CD14-positive monocyte (primary cell): Measurements from ENCODE around the gene GLP1R. TPM values are rescaled to one million over a fixed set of nuclear protein-coding genes. Genes with fewer than 3 reads are reported as not detected.

Experiments used
- DNase-seq, 3 donors: peaks; one replicate each; pipeline ENCODE4 v3.0.0-alpha.2; 2011 to 2022
- H2AFZ ChIP-seq: 2 replicates; pipeline ENCODE4 v1.6.0; 2012; ENCODE audit warnings: mild to moderate bottlenecking, low read depth, low read length, inconsistent platforms; ENCODE audit not compliant: insufficient read depth, poor library complexity, severe bottlenecking
- H3K27ac ChIP-seq, 2 donors: 1 replicate in 1 of 2; 2 replicates in 1 of 2; pipeline ENCODE4 v1.5.1; 2012 to 2013; ENCODE audit warnings: low read length in 2 of 2, control low read depth in 1 of 2, inconsistent platforms in 1 of 2, low read depth in 1 of 2, mild to moderate bottlenecking in 1 of 2
- H3K27me3 ChIP-seq, 2 donors: one replicate each; pipeline versions ENCODE4 v1.6.0 to v1.6.1; 2011 to 2013; ENCODE audit warnings: low read length in 2 of 2; ENCODE audit not compliant: control insufficient read depth in 2 of 2, insufficient read depth in 2 of 2
- H3K36me3 ChIP-seq, 2 donors: replicated peaks in 1 of 2; 1 replicate in 1 of 2; 2 replicates in 1 of 2; pipeline versions ENCODE4 v1.5.1 to v1.6.1; 2012 to 2013; ENCODE audit warnings: low read length in 2 of 2, control low read depth in 1 of 2, inconsistent platforms in 1 of 2, mild to moderate bottlenecking in 1 of 2; ENCODE audit not compliant: insufficient read depth in 2 of 2, control insufficient read depth in 1 of 2
- H3K4me1 ChIP-seq, 2 donors: 1 replicate in 1 of 2; 2 replicates in 1 of 2; pipeline versions ENCODE4 v1.5.1 to v1.6.1; 2012 to 2013; ENCODE audit warnings: low read length in 2 of 2, control low read depth in 1 of 2, inconsistent platforms in 1 of 2, mild to moderate bottlenecking in 1 of 2, moderate library complexity in 1 of 2; ENCODE audit not compliant: insufficient read depth in 2 of 2, control insufficient read depth in 1 of 2
- H3K4me2 ChIP-seq: replicated peaks from 2 replicates; pipeline ENCODE3; 2012; ENCODE audit warnings: low read length, moderate library complexity, mild to moderate bottlenecking; ENCODE audit not compliant: poor library complexity, severe bottlenecking; ENCODE audit errors: extremely low read depth
- H3K4me3 ChIP-seq, 3 experiments: fragments of 200-600 bp in 1 of 3; sonication (generic) in 1 of 3; replicated peaks in 1 of 3; 1 replicate in 2 of 3; 2 replicates in 1 of 3; pipeline ENCODE4 v1.5.1; 2011 to 2013; ENCODE audit warnings: low read length in 3 of 3, mild to moderate bottlenecking in 3 of 3, control low read depth in 2 of 3, low read depth in 2 of 3, inconsistent platforms in 1 of 3, moderate library complexity in 1 of 3
- H3K79me2 ChIP-seq: 2 replicates; pipeline ENCODE4 v1.6.0; 2012; ENCODE audit warnings: mild to moderate bottlenecking, control low read depth, inconsistent platforms, low read length, moderate library complexity; ENCODE audit not compliant: insufficient read depth
- H3K9ac ChIP-seq: 2 replicates; pipeline ENCODE4 v1.6.0; 2017; ENCODE audit warnings: low read length, mild to moderate bottlenecking; ENCODE audit not compliant: insufficient read depth, poor library complexity, severe bottlenecking
- H3K9me3 ChIP-seq, 2 donors: replicated peaks in 1 of 2; 1 replicate in 1 of 2; 2 replicates in 1 of 2; pipeline versions ENCODE4 v1.5.1 to v1.6.1; 2012 to 2013; ENCODE audit warnings: low read length in 2 of 2, control low read depth in 1 of 2; ENCODE audit not compliant: control insufficient read depth in 1 of 2, insufficient read depth in 1 of 2
- H4K20me1 ChIP-seq: 2 replicates; pipeline ENCODE4 v1.6.0; 2012; ENCODE audit warnings: mild to moderate bottlenecking, low read length, control low read depth, moderate library complexity; ENCODE audit not compliant: insufficient read depth
- H3K27ac Mint-ChIP-seq, 7 donors: one replicate each; pipeline ENCODE4 v1.8.0; 2020; ENCODE audit warnings: mild to moderate bottlenecking in 7 of 7, mixed read lengths in 7 of 7, moderate library complexity in 6 of 7, inconsistent platforms in 2 of 7
- H3K27me3 Mint-ChIP-seq, 3 donors: one replicate each; pipeline ENCODE4 v1.8.0; 2021 to 2022; ENCODE audit warnings: low read depth in 3 of 3, mild to moderate bottlenecking in 3 of 3, mixed read lengths in 3 of 3, moderate library complexity in 3 of 3, inconsistent platforms in 1 of 3
- H3K36me3 Mint-ChIP-seq, 2 donors: one replicate each; pipeline ENCODE4 v1.8.0; 2020; ENCODE audit warnings: mixed read lengths in 2 of 2, inconsistent platforms in 1 of 2, mild to moderate bottlenecking in 1 of 2
- H3K4me1 Mint-ChIP-seq: one replicate; pipeline ENCODE4 v1.8.0; 2020; ENCODE audit warnings: mild to moderate bottlenecking, mixed read lengths
- H3K4me3 Mint-ChIP-seq, 2 donors: one replicate each; pipeline ENCODE4 v1.8.0; 2020; ENCODE audit warnings: mild to moderate bottlenecking in 2 of 2, mixed read lengths in 2 of 2, moderate library complexity in 1 of 2
- H3K9me3 Mint-ChIP-seq, 7 donors: one replicate each; pipeline ENCODE4 v1.8.0; 2020 to 2022; ENCODE audit warnings: mixed read lengths in 7 of 7, mild to moderate bottlenecking in 6 of 7, moderate library complexity in 6 of 7, inconsistent platforms in 2 of 7
- CTCF ChIP-seq: fragments of 200-600 bp; IDR thresholded peaks from one replicate; pipeline ENCODE4 v1.8.0; 2022; ENCODE audit warnings: antibody characterized with exemption, mild to moderate bottlenecking
- WGBS: methylation state at CpG from one replicate; pipeline ENCODE4 v1.1.5; 2013; ENCODE audit warnings: missing lambda C conversion rate; ENCODE audit not compliant: insufficient coverage; 5-methylcytosine and 5-hydroxymethylcytosine counted together
- intact Hi-C, 2 donors: fragments of 100-400 bp; cut with micrococcal nuclease; formaldehyde crosslinking; loops; one replicate each; pipeline versions ENCODE4 v1.15.0 to v1.15.1; 2023
- polyA plus RNA-seq, 3 donors: library from polyadenylated mRNA; depleted of rRNA in 1 of 3; unstranded in 2 of 3; stranded (reverse) in 1 of 3; fragments of 300-500 nt in 2 of 3; fragments of >200 nt in 1 of 3; fragmentation: Illumina TruSeq in 2 of 3; gene quantifications; 1 replicate in 2 of 3; 2 replicates in 1 of 3; pipeline ENCODE4 v1.2.3, GENCODE V29; 2012 to 2021

The GLP1R gene
- polyA plus RNA-seq, 3 donors, result not detected

GRCh38 chr6:39073471-39074355 is 25.1 kb downstream of the GLP1R start:
- Histone ChIP-seq H3K9me3 (no peaks in the 10 kb centered on the region), H3K9ac (no peak overlapping the region), H2AFZ (no peak overlapping the region), H3K79me2 (no peaks in the 10 kb centered on the region), H3K36me3 (no peaks in the 10 kb centered on the region), H3K4me2 (no peak overlapping the region), H3K4me3 (no peak overlapping the region), H3K4me1 (no peaks in the 10 kb centered on the region), H3K27me3 (no peaks in the 10 kb centered on the region), H3K27ac (no peak overlapping the region), H4K20me1 (no peaks in the 10 kb centered on the region)
- peaks cover 0 to 2% (median 0%) of the 10 kb centered on the region in 7 donors for H3K9me3 Mint-ChIP-seq
- intact Hi-C loops, result no loop called here
- H3K4me3 Mint-ChIP-seq, result no peak overlapping the region
- no peaks in the 10 kb centered on the region for H3K4me1 Mint-ChIP-seq
- no peak overlapping the region for H3K27ac Mint-ChIP-seq
- WGBS, result 95% methylated on average over 13 of the region's 17 CpGs
- H3K36me3 Mint-ChIP-seq, result no peaks in the 10 kb centered on the region
- TF ChIP-seq CTCF, result no peak
- no peak for DNase-seq
- H3K27me3 Mint-ChIP-seq, result peaks cover 0 to 13% (median 7%) of the 10 kb centered on the region in 3 donors

- no peak overlapping the region for H3K9ac ChIP-seq
- intact Hi-C loops, result no loop called here
- peaks cover 0 to 13% (median 9%) of the 10 kb centered on the region in 3 donors for H3K27me3 Mint-ChIP-seq
- H3K4me1 Mint-ChIP-seq, result no peaks in the 10 kb centered on the region
- no peak for TF ChIP-seq CTCF
- 86% methylated on average over 8 of the region's 9 CpGs for WGBS
- peak overlapping the region in 1 of 7 donors; percentile 4 for H3K27ac Mint-ChIP-seq
- peaks cover 0 to 2% (median 0%) of the 10 kb centered on the region in 7 donors for H3K9me3 Mint-ChIP-seq
- H2AFZ ChIP-seq, result no peak overlapping the region
- H3K79me2 ChIP-seq, result no peaks in the 10 kb centered on the region
- H3K27ac ChIP-seq, result no peak overlapping the region
- H3K36me3 Mint-ChIP-seq, result no peaks in the 10 kb centered on the region
- H3K9me3 ChIP-seq, result no peaks in the 10 kb centered on the region
- H3K4me3 ChIP-seq, result no peak overlapping the region
- H3K4me2 ChIP-seq, result no peak overlapping the region
- DNase-seq, result no peak
- H4K20me1 ChIP-seq, result no peaks in the 10 kb centered on the region
- H3K4me1 ChIP-seq, result no peaks in the 10 kb centered on the region
- no peaks in the 10 kb centered on the region for H3K36me3 ChIP-seq
- H3K4me3 Mint-ChIP-seq, result no peak overlapping the region
- no peaks in the 10 kb centered on the region for H3K27me3 ChIP-seq
Measured at GRCh38 chr6:39074486-39074885, 25.9 kb downstream of the GLP1R start.
